Fibroblast of villous mesenchyme (primary cell): ENCODE measurements around the gene FPR1. TPM values are rescaled to one million over a fixed set of nuclear protein-coding genes. Genes with fewer than 3 reads are reported as not detected.

Experiments used
- DNase-seq: peaks from one replicate; pipeline ENCODE4 v3.0.0-alpha.2; 2010; ENCODE audit warnings: low read depth
- H3K4me3 ChIP-seq: 2 replicates; pipeline ENCODE4 v1.5.1; 2011; ENCODE audit warnings: low read depth, mild to moderate bottlenecking, low read length
- total RNA-seq: library from RNA; depleted of rRNA; stranded (reverse); fragments of >200 nt; gene quantifications from 2 replicates; pipeline ENCODE4 v1.2.3, GENCODE V29; 2012
- TF ChIP-seq, protein P1 (sequence below): IDR thresholded peaks from 2 replicates; pipeline ENCODE4 v1.5.1; 2012; ENCODE audit warnings: low read depth, mild to moderate bottlenecking, low read length; ENCODE audit not compliant: insufficient read depth

Gene FPR1
- total RNA-seq, 1 donor: not detected

DNA sequence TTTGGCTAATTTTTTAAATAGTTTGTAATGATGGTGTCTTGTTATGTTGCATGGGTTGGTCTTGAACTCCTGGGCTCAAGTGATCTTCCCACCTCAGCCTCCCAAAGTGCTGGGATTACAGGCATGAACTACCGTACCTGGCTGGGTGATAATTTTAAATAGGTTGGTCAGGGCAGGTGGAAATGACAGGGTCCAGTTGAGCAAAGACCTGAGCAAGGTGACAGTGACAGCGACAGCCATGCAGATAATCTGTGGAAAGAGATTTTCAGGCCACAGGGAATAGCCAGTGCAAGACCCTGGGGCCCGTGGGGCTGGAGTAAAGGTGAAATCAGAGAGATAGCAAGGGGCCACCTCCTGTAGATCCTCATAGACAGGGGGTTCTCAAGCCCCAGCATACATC lies 55.1 kb downstream of the FPR1 start:
- DNase-seq: no peak
- TF ChIP-seq, protein P1, sequence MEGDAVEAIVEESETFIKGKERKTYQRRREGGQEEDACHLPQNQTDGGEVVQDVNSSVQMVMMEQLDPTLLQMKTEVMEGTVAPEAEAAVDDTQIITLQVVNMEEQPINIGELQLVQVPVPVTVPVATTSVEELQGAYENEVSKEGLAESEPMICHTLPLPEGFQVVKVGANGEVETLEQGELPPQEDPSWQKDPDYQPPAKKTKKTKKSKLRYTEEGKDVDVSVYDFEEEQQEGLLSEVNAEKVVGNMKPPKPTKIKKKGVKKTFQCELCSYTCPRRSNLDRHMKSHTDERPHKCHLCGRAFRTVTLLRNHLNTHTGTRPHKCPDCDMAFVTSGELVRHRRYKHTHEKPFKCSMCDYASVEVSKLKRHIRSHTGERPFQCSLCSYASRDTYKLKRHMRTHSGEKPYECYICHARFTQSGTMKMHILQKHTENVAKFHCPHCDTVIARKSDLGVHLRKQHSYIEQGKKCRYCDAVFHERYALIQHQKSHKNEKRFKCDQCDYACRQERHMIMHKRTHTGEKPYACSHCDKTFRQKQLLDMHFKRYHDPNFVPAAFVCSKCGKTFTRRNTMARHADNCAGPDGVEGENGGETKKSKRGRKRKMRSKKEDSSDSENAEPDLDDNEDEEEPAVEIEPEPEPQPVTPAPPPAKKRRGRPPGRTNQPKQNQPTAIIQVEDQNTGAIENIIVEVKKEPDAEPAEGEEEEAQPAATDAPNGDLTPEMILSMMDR: no peak

More for the DNA sequence above, 55.1 kb downstream of the FPR1 start:
- H3K4me3 ChIP-seq: no peak overlapping the region

Other genes starting within 250 kb of the FPR1 start
- gene SIGLEC6, start 220.2 kb downstream of the FPR1 start, total RNA-seq: under 0.01 TPM in 1 of 2 replicates, not detected in the other
- 5.5 and 9.9 TPM in 2 replicates for gene ZNF175, start 180.6 kb downstream of the FPR1 start, total RNA-seq
- not detected in 2 replicates for gene SIGLEC5, start 121.5 kb downstream of the FPR1 start, total RNA-seq
- not detected in 2 replicates for gene SIGLEC14, start 105.1 kb downstream of the FPR1 start, total RNA-seq
- 10.8 and 14.2 TPM in 2 replicates for gene SPACA6, start 58.5 kb downstream of the FPR1 start, total RNA-seq
- not detected in 2 replicates for gene HAS1, start 27.9 kb downstream of the FPR1 start, total RNA-seq
- not detected in 2 replicates for gene FPR2, start 9.3 kb upstream of the FPR1 start, total RNA-seq
- gene FPR3, start 43.3 kb upstream of the FPR1 start, total RNA-seq: not detected in 2 replicates
- 3.5 and 4.2 TPM in 2 replicates for gene ZNF577, start 136.1 kb upstream of the FPR1 start, total RNA-seq
- 6.4 and 12.1 TPM in 2 replicates for gene ZNF649, start 153.1 kb upstream of the FPR1 start, total RNA-seq
- 5.2 and 10.8 TPM in 2 replicates for gene ZNF613, start 175.6 kb upstream of the FPR1 start, total RNA-seq
- 6.8 and 7.8 TPM in 2 replicates for gene ZNF350, start 235.0 kb upstream of the FPR1 start, total RNA-seq